ENCODE data around the gene TMX4. TPM values are rescaled to one million over a fixed set of nuclear protein-coding genes. Genes with fewer than 3 reads are reported as not detected.

The TMX4 gene
- total RNA-seq, 1 experiment from 2014 or later = 47.4 TPM

GRCh38 chr20:7950387-7950786, 69.2 kb downstream of the TMX4 start:
- BruUV-seq (replicated peaks) = no TSS peak
- Mint-ChIP-seq H3K4me3 (ENCODE audit: unreplicated experiment) (no peak overlapping the region), H3K27ac (ENCODE audit: low read depth, unreplicated experiment) (no peak overlapping the region), H3K4me1 (ENCODE audit: insufficient read depth, unreplicated experiment) (no peaks in the 10 kb centered on the region), H3K36me3 (ENCODE audit: insufficient read depth, unreplicated experiment) (no peaks in the 10 kb centered on the region), H3K9me3 (ENCODE audit: unreplicated experiment) (peaks cover 14% of the 10 kb centered on the region), H3K27me3 (ENCODE audit: insufficient read depth, unreplicated experiment) (no peaks in the 10 kb centered on the region)
- no peak for TF ChIP-seq CTCF (IDR thresholded peaks at IDR 0.05; ENCODE audit: unreplicated experiment)
- no peak for DNase-seq (ENCODE audit: unreplicated experiment)
- intact Hi-C loops (cut with micrococcal nuclease) = no loop called here
- ChIA-PET CTCF (interaction anchor here (2.1 kb wide), 1 partner anchor 772 kb away, joined by 12 read pairs; no protein-coding TSS in a partner anchor), POLR2A (no interaction called here)

GRCh38 chr20:7943891-7944290, 75.7 kb downstream of the TMX4 start:
- POLR2A ChIA-PET = no interaction called here
- BruUV-seq (replicated peaks) = no TSS peak
- H3K36me3 Mint-ChIP-seq (ENCODE audit: insufficient read depth, unreplicated experiment) = no peaks in the 10 kb centered on the region

GRCh38 chr20:7940341-7940740, 79.2 kb downstream of the TMX4 start, which contains the start of gene HAO1:
Gene HAO1 (minus strand): TSS chr20:7940458. CDS start chr20:7940422, 36 bp downstream.
- Mint-ChIP-seq H3K27me3 (ENCODE audit: insufficient read depth, unreplicated experiment) (no peaks in the 10 kb centered on the region), H3K4me1 (ENCODE audit: insufficient read depth, unreplicated experiment) (no peaks in the 10 kb centered on the region), H3K27ac (ENCODE audit: low read depth, unreplicated experiment) (no peak within 1 kb of the TSS), H3K4me3 (ENCODE audit: unreplicated experiment) (no peak within 1 kb of the TSS), H3K36me3 (ENCODE audit: insufficient read depth, unreplicated experiment) (no peaks in the 10 kb centered on the region), H3K9me3 (ENCODE audit: unreplicated experiment) (no peaks in the 10 kb centered on the region)
- no peak for DNase-seq (ENCODE audit: unreplicated experiment)
- no peak for TF ChIP-seq CTCF (IDR thresholded peaks at IDR 0.05; ENCODE audit: unreplicated experiment)
- ChIA-PET CTCF (interaction anchor here (0.8 to 1.1 kb wide), 4 partner anchors 191 to 782 kb away, joined by 3 to 7 read pairs (median 4); no protein-coding TSS in a partner anchor), POLR2A (no interaction called here)
- intact Hi-C loops (cut with micrococcal nuclease) = no loop called here
- BruUV-seq (replicated peaks) = no TSS peak

More at GRCh38 chr20:7943891-7944290, 75.7 kb downstream of the TMX4 start:
- Mint-ChIP-seq H3K4me1 (ENCODE audit: insufficient read depth, unreplicated experiment) (no peaks in the 10 kb centered on the region), H3K4me3 (ENCODE audit: unreplicated experiment) (no peak overlapping the region), H3K27ac (ENCODE audit: low read depth, unreplicated experiment) (no peak overlapping the region), H3K27me3 (ENCODE audit: insufficient read depth, unreplicated experiment) (no peaks in the 10 kb centered on the region), H3K9me3 (ENCODE audit: unreplicated experiment) (peaks cover 14% of the 10 kb centered on the region)
- CTCF ChIA-PET = no interaction called here
- DNase-seq (ENCODE audit: unreplicated experiment) = no peak
- no peak for TF ChIP-seq CTCF (IDR thresholded peaks at IDR 0.05; ENCODE audit: unreplicated experiment)
- intact Hi-C loops (cut with micrococcal nuclease) = no loop called here

- H3K36me3 Mint-ChIP-seq (ENCODE audit: insufficient read depth, unreplicated experiment) = no peaks in the 10 kb centered on the region
- no TSS peak for BruUV-seq (replicated peaks)
- no peak overlapping the region for H3K27ac Mint-ChIP-seq (ENCODE audit: low read depth, unreplicated experiment)
- intact Hi-C loops (cut with micrococcal nuclease) = loop anchor here (5.0 kb wide), 1 partner anchor 193 kb away; the partner anchor contains the start of gene PLCB1
- H3K27me3 Mint-ChIP-seq (ENCODE audit: insufficient read depth, unreplicated experiment) = no peaks in the 10 kb centered on the region
- H3K9me3 Mint-ChIP-seq (ENCODE audit: unreplicated experiment) = no peaks in the 10 kb centered on the region
- no peaks in the 10 kb centered on the region for H3K4me1 Mint-ChIP-seq (ENCODE audit: insufficient read depth, unreplicated experiment)
- no peak overlapping the region for H3K4me3 Mint-ChIP-seq (ENCODE audit: unreplicated experiment)
- CTCF ChIA-PET = interaction anchor here (1.8 to 11.9 kb wide), 2 partner anchors 104 to 781 kb away, joined by 7 to 277 read pairs; no protein-coding TSS in a partner anchor
- TF ChIP-seq CTCF (IDR thresholded peaks at IDR 0.05; ENCODE audit: unreplicated experiment) = no peak
- POLR2A ChIA-PET = no interaction called here
- no peak for DNase-seq (ENCODE audit: unreplicated experiment)
These were observed 79.9 kb downstream of the TMX4 start for GRCh38 chr20:7939663-7940062.

Measured in MCF 10A (cell line).